GM23338 (cell line): ENCODE data around the gene MT1A. TPM values are rescaled to one million over a fixed set of nuclear protein-coding genes. Genes with fewer than 3 reads are reported as not detected.
A peak's percentile ranks its signal among the peaks of the same experiment; 100 is the strongest.

Experiments used
- CTCF ChIP-seq, 2 experiments: fragments of 200-600 bp in 1 of 2; sonication (generic) in 1 of 2; conservative IDR thresholded peaks; 2 replicates each; pipeline versions ENCODE4 v1.5.1 to v1.6.1; 2016 to 2017; ENCODE audit warnings: antibody characterized with exemption in 2 of 2, low read depth in 2 of 2, mild to moderate bottlenecking in 2 of 2, moderate library complexity in 1 of 2
- ETS1 ChIP-seq: IDR thresholded peaks from 2 replicates; pipeline ENCODE4 v1.6.1; 2016; ENCODE audit warnings: antibody characterized with exemption
- EZH2 ChIP-seq: fragments of 200-600 bp; sonication (generic); IDR thresholded peaks from one replicate; pipeline ENCODE4 v1.8.0; 2017; ENCODE audit warnings: antibody characterized with exemption, mild to moderate bottlenecking, low read depth; ENCODE audit not compliant: unreplicated experiment
- EZH2phosphoT487 ChIP-seq: fragments of 200-600 bp; sonication (generic); IDR thresholded peaks from one replicate; pipeline ENCODE4 v1.8.1; 2018; ENCODE audit warnings: antibody characterized with exemption; ENCODE audit not compliant: unreplicated experiment
- JUNB ChIP-seq: IDR thresholded peaks from one replicate; pipeline ENCODE4 v1.6.1; 2016; ENCODE audit warnings: antibody characterized with exemption; ENCODE audit not compliant: unreplicated experiment
- NANOG ChIP-seq: IDR thresholded peaks from 2 replicates; pipeline ENCODE4 v1.6.1; 2016; ENCODE audit warnings: antibody characterized with exemption, borderline replicate concordance
- POLR2AphosphoS5 ChIP-seq: IDR thresholded peaks from 2 replicates; pipeline ENCODE4 v1.6.1; 2016; ENCODE audit warnings: antibody characterized with exemption, low read depth
- STAT1 ChIP-seq: IDR thresholded peaks from one replicate; pipeline ENCODE4 v1.6.1; 2016; ENCODE audit warnings: antibody characterized with exemption; ENCODE audit not compliant: unreplicated experiment
- ZNF331 ChIP-seq: fragments of 250-450 bp; sonication (Bioruptor Pico); IDR thresholded peaks from 2 replicates; pipeline ENCODE4 v1.5.0; 2020; ENCODE audit warnings: low read depth, mild to moderate bottlenecking, moderate library complexity
- ZNF462 ChIP-seq: fragments of 250-450 bp; sonication (Bioruptor Pico); IDR thresholded peaks from 2 replicates; pipeline ENCODE4 v1.5.0; 2020; ENCODE audit warnings: mild to moderate bottlenecking, moderate library complexity
- polyA plus RNA-seq: library from polyadenylated mRNA; unstranded; fragments of >200 nt; fragmentation: Nextera tagmentation; extraction: Ambion mirVana; gene quantifications from 2 replicates; pipeline ENCODE4 v1.2.1, GENCODE V29; 2016
- total RNA-seq: library from RNA; depleted of rRNA; stranded (reverse); fragments of >200 nt; shearing (Covaris generic); gene quantifications from 2 replicates; pipeline ENCODE4 v1.2.3, GENCODE V29; 2014

Gene MT1A
- total and polyA plus RNA-seq, 2 experiments from 2014 or later, result 2.5 TPM; not detected in 1

- TF ChIP-seq ZNF462 (no peak), CTCF (conservative IDR thresholded peaks at IDR 0.05; ENCODE audit: low read depth in 2 of 2) (peak in 1 of 2 experiments; percentile 17; a peak in 1 of 4 replicates), EZH2 (peak; percentile 17), ETS1 (no peak), STAT1 (no peak), JUNB (no peak), NANOG (no peak), POLR2AphosphoS5 (no peak), EZH2phosphoT487 (no peak), ZNF331 (CRISPR knock-in tag) (no peak)
Measured at GRCh38 chr16:56589141-56590039, 49.1 kb upstream of the MT1A start, which contains the start of gene MT3 (continued).
